ENCODE data around the gene MYO1D.

DNA sequence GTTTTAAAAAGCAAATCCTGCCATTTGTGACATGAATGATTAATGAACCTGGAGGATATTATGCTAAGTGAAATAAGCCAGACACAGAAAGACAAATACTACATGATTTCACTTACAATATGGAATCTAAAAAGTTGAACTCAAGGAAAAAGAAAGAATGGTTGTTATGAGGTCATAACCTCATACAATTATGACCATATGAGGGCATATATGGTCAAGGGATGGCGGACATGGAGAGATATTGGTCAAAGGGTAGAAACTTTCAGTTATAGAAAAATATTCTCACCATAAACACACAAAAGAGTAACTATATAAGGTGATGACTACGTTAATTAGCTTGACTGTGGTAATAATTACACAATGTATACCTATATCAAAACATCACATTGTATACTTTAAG lies 56.5 kb downstream of the MYO1D start:
- TF ChIP-seq EZH2 (IDR thresholded peaks at IDR 0.05; ENCODE audit: low read depth), result no peak
- TF ChIP-seq CTCF (conservative IDR thresholded peaks at IDR 0.05), result no peak
